Lower lobe of right lung (tissue), 2 donors: Measurements from ENCODE around the gene HES6. TPM values are rescaled to one million over a fixed set of nuclear protein-coding genes. Genes with fewer than 3 reads are reported as not detected.
A peak's percentile ranks its signal among the peaks of the same experiment; 100 is the strongest.

Experiments
- ATAC-seq, 2 donors: fragments of 200-7000 bp; cut with Tn5 transposase; one replicate each; pipeline ENCODE4 v1.9.1; 2020 to 2022; ENCODE audit warnings: mild to moderate bottlenecking in 2 of 2, moderate library complexity in 2 of 2
- DNase-seq: peaks from one replicate; pipeline ENCODE4 v3.0.0-alpha.2; 2020
- H3K27ac ChIP-seq: fragments of 200-600 bp; one replicate; pipeline ENCODE4 v1.8.0; 2022
- H3K27me3 ChIP-seq: fragments of 200-600 bp; one replicate; pipeline ENCODE4 v1.8.0; 2022; ENCODE audit warnings: low read depth
- H3K36me3 ChIP-seq: fragments of 200-600 bp; one replicate; pipeline ENCODE4 v1.8.0; 2022; ENCODE audit warnings: mild to moderate bottlenecking
- H3K4me1 ChIP-seq: fragments of 200-600 bp; one replicate; pipeline ENCODE4 v1.8.0; 2022
- H3K4me3 ChIP-seq: fragments of 200-600 bp; one replicate; pipeline ENCODE4 v1.8.0; 2022; ENCODE audit warnings: mild to moderate bottlenecking
- H3K9me3 ChIP-seq: fragments of 200-600 bp; one replicate; pipeline ENCODE4 v1.8.0; 2022
- intact Hi-C: fragments of 100-400 bp; cut with DNase I; formaldehyde crosslinking; loops from one replicate; pipeline ENCODE4 v1.11.0; 2022
- total RNA-seq: library from RNA; stranded (reverse); fragmentation: NEBNext Ultra II Directional; extraction: Animal tissue kit (Norgen Biotek cat#: 25700); gene quantifications from one replicate; pipeline ENCODE4 v1.2.1, GENCODE V29; 2021
- TF ChIP-seq, protein P1 (sequence below): fragments of 200-600 bp; IDR thresholded peaks from one replicate; pipeline ENCODE4 v1.8.0; 2022; ENCODE audit warnings: antibody characterized with exemption, mild to moderate bottlenecking
- donor health status: DM: no; HTN: yes; CAD: no; lungs with severe emphysema.

The HES6 gene
- total RNA-seq, 1 donor from 2014 or later: 6.1 TPM

GRCh38 chr2:238255151-238255551 is 15.3 kb upstream of the HES6 start:
- H3K4me1 ChIP-seq: peaks cover under 1% of the 10 kb centered on the region
- H3K27ac ChIP-seq: no peak overlapping the region
- intact Hi-C loops: no loop called here
- H3K9me3 ChIP-seq: no peaks in the 10 kb centered on the region
- peaks cover 97% of the 10 kb centered on the region for H3K36me3 ChIP-seq
- H3K27me3 ChIP-seq: no peaks in the 10 kb centered on the region
- ATAC-seq (no peak), DNase-seq (peak; percentile 35)
- TF ChIP-seq, protein P1, sequence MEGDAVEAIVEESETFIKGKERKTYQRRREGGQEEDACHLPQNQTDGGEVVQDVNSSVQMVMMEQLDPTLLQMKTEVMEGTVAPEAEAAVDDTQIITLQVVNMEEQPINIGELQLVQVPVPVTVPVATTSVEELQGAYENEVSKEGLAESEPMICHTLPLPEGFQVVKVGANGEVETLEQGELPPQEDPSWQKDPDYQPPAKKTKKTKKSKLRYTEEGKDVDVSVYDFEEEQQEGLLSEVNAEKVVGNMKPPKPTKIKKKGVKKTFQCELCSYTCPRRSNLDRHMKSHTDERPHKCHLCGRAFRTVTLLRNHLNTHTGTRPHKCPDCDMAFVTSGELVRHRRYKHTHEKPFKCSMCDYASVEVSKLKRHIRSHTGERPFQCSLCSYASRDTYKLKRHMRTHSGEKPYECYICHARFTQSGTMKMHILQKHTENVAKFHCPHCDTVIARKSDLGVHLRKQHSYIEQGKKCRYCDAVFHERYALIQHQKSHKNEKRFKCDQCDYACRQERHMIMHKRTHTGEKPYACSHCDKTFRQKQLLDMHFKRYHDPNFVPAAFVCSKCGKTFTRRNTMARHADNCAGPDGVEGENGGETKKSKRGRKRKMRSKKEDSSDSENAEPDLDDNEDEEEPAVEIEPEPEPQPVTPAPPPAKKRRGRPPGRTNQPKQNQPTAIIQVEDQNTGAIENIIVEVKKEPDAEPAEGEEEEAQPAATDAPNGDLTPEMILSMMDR: no peak
- H3K4me3 ChIP-seq: no peak overlapping the region

GRCh38 chr2:238254095-238254723 is 14.4 kb upstream of the HES6 start:
- Histone ChIP-seq H3K4me3 (no peak overlapping the region), H3K4me1 (no peaks in the 10 kb centered on the region), H3K27ac (no peak overlapping the region), H3K27me3 (no peaks in the 10 kb centered on the region), H3K36me3 (peaks cover 100% of the 10 kb centered on the region), H3K9me3 (no peaks in the 10 kb centered on the region)
- DNase-seq (peak; percentile 23), ATAC-seq (no peak)
- intact Hi-C loops: no loop called here
- TF ChIP-seq, protein P1: no peak

DNA sequence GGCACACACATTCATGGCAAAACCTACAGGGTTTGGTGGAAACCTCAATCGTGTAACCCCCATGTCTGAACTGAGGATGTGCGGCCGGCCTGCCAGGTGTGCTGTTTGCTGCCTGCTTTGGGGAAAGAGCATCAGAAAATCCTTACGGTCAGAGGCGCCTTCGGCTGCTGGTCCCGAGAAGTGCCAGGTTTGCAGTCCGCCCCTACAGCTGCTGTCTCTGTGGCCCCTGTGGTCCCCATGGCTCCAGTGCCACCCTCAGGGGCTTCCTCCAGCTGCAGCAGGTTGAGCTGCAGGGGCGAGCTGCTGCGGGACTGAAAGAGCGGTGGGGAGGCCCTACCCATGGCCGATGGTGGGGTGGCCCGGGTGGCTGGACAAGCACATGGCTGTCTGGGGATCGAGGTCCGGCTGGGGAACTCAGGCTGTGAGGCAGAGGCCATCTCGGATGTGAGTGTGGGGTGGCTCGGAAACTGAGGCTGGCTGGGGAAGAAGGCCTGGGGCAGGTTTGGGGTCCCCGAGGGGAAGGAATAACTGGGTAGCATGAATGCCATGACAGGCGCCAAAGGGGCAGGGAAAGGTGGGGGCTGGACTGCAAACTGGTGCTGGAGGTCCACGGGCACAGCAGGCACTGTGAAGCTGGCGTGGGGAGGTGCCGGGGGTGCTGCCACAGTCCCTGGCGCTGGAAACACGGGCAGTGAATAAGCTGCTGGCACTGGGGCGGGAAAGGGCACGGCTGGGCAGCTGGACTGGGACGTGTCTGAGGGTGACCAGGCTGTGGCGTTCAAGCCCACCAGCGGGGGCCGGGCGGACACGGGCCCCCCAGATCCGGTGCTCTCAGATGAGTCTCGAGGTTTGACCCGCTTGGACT is 13.2 kb upstream of the HES6 start:
- ATAC-seq (no peak), DNase-seq (peak; percentile 40)
- intact Hi-C loops: no loop called here
- TF ChIP-seq, protein P1: no peak
- Histone ChIP-seq H3K4me1 (peaks cover under 1% of the 10 kb centered on the region), H3K36me3 (peaks cover 99% of the 10 kb centered on the region), H3K27ac (no peak overlapping the region), H3K27me3 (no peaks in the 10 kb centered on the region), H3K4me3 (no peak overlapping the region), H3K9me3 (no peaks in the 10 kb centered on the region)

- Histone ChIP-seq H3K27ac (no peak overlapping the region), H3K36me3 (peaks cover 99% of the 10 kb centered on the region), H3K4me3 (no peak overlapping the region), H3K4me1 (peaks cover 5% of the 10 kb centered on the region), H3K9me3 (no peaks in the 10 kb centered on the region), H3K27me3 (no peaks in the 10 kb centered on the region)
- ATAC-seq (no peak), DNase-seq (peak; percentile 20)
- TF ChIP-seq, protein P1: no peak
- intact Hi-C loops: no loop called here
These were observed 12.1 kb upstream of the HES6 start for GRCh38 chr2:238251986-238252385.

- TF ChIP-seq, protein P1: no peak
- Histone ChIP-seq H3K4me3 (no peak overlapping the region), H3K4me1 (peaks cover 5% of the 10 kb centered on the region), H3K9me3 (no peaks in the 10 kb centered on the region), H3K27me3 (no peaks in the 10 kb centered on the region), H3K36me3 (peaks cover 99% of the 10 kb centered on the region), H3K27ac (no peak overlapping the region)
- ATAC-seq (no peak), DNase-seq (peak; percentile 32)
- intact Hi-C loops: no loop called here
These were observed 11.5 kb upstream of the HES6 start for GRCh38 chr2:238251331-238251730.
